ENCODE results near the gene LPP. TPM values are rescaled to one million over a fixed set of nuclear protein-coding genes. Genes with fewer than 3 reads are reported as not detected.

LPP gene
- total and polyA plus RNA-seq, 2 of the 13 experiments (the other 11 are each of a cell fraction or from before 2014, with no cell fraction given) = 19.2 to 29.9 TPM

- TF ChIP-seq, protein P1, sequence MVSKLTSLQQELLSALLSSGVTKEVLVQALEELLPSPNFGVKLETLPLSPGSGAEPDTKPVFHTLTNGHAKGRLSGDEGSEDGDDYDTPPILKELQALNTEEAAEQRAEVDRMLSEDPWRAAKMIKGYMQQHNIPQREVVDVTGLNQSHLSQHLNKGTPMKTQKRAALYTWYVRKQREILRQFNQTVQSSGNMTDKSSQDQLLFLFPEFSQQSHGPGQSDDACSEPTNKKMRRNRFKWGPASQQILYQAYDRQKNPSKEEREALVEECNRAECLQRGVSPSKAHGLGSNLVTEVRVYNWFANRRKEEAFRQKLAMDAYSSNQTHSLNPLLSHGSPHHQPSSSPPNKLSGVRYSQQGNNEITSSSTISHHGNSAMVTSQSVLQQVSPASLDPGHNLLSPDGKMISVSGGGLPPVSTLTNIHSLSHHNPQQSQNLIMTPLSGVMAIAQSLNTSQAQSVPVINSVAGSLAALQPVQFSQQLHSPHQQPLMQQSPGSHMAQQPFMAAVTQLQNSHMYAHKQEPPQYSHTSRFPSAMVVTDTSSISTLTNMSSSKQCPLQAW (CRISPR knock-in tag; IDR thresholded peaks at IDR 0.05) = no peak
Observed at GRCh38 chr3:188523291-188523690, 369.3 kb downstream of the LPP start (continued).

GRCh38 chr3:188524052-188524451 is 370.1 kb downstream of the LPP start:
- peaks cover 3 to 9% of the 10 kb centered on the region in 2 experiments for H3K36me3 ChIP-seq (replicated peaks in 1 of 2; ENCODE audit: control insufficient read depth in 1 of 2, insufficient read depth in 2 of 2, low read length in 2 of 2)
- no peak overlapping the region for H3K9ac ChIP-seq (ENCODE audit: insufficient read depth, low read depth, low read length)
- H3K4me3 ChIP-seq (replicated peaks in 1 of 3; ENCODE audit: insufficient read depth in 1 of 3, low read depth in 2 of 3, low read length in 3 of 3) = no peak overlapping the region
- no TSS peak for BruUV-seq (replicated peaks)
- in situ Hi-C loops (cut with HindIII; ENCODE audit: extremely low pct_ligation_motif_present, low pct_unique_long_range_greater_than_20kb) = no loop called here
- no peak overlapping the region for H3K4me2 ChIP-seq (ENCODE audit: low read depth, low read length)
- no peaks in the 10 kb centered on the region for H3K27me3 ChIP-seq (ENCODE audit: control insufficient read depth in 1 of 2, insufficient read depth in 2 of 2, low read length in 2 of 2)
- POLR2A ChIA-PET = no interaction called here
- H3K27ac ChIP-seq (ENCODE audit: extremely low read length, insufficient read depth, low read length) = no peak overlapping the region
- DNase-seq (ENCODE audit: low spot score) (no peak), FAIRE-seq (no peak), ATAC-seq (no peak)
- H4K20me1 ChIP-seq (ENCODE audit: insufficient read depth, low read length) = no peaks in the 10 kb centered on the region
- H3K9me3 ChIP-seq (ENCODE audit: low read length) = no peaks in the 10 kb centered on the region
- no peak overlapping the region for H2AFZ ChIP-seq (ENCODE audit: low read length)
- H3K4me1 ChIP-seq (ENCODE audit: insufficient read depth, low read length) = peaks cover 20% of the 10 kb centered on the region
- no peaks in the 10 kb centered on the region for H3K79me2 ChIP-seq (ENCODE audit: insufficient read depth, low read length)
- 64% methylated on average over 3 of the region's 3 CpGs for WGBS (ENCODE audit: low lambda C conversion rate)
- CTCF ChIA-PET (ENCODE audit: low intra/inter-chr PET ratio, low total read pairs) = no interaction called here
- TF ChIP-seq ZSCAN22 (CRISPR knock-in tag; IDR thresholded peaks at IDR 0.05) = no peak
- TF ChIP-seq, protein P2, sequence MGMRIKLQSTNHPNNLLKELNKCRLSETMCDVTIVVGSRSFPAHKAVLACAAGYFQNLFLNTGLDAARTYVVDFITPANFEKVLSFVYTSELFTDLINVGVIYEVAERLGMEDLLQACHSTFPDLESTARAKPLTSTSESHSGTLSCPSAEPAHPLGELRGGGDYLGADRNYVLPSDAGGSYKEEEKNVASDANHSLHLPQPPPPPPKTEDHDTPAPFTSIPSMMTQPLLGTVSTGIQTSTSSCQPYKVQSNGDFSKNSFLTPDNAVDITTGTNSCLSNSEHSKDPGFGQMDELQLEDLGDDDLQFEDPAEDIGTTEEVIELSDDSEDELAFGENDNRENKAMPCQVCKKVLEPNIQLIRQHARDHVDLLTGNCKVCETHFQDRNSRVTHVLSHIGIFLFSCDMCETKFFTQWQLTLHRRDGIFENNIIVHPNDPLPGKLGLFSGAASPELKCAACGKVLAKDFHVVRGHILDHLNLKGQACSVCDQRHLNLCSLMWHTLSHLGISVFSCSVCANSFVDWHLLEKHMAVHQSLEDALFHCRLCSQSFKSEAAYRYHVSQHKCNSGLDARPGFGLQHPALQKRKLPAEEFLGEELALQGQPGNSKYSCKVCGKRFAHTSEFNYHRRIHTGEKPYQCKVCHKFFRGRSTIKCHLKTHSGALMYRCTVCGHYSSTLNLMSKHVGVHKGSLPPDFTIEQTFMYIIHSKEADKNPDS (CRISPR knock-in tag; IDR thresholded peaks at IDR 0.05) = no peak
- TF ChIP-seq TBP (CRISPR knock-in tag; IDR thresholded peaks at IDR 0.05) = no peak
- TF ChIP-seq NFE2 (CRISPR knock-in tag; IDR thresholded peaks at IDR 0.05) = no peak
- TF ChIP-seq, protein P3, sequence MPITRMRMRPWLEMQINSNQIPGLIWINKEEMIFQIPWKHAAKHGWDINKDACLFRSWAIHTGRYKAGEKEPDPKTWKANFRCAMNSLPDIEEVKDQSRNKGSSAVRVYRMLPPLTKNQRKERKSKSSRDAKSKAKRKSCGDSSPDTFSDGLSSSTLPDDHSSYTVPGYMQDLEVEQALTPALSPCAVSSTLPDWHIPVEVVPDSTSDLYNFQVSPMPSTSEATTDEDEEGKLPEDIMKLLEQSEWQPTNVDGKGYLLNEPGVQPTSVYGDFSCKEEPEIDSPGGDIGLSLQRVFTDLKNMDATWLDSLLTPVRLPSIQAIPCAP (CRISPR knock-in tag; IDR thresholded peaks at IDR 0.05; ENCODE audit: low read depth) = no peak
- no peak for TF ChIP-seq TRIM22 (IDR thresholded peaks at IDR 0.05)
- TF ChIP-seq ZNF598 (CRISPR knock-in tag; IDR thresholded peaks at IDR 0.05; ENCODE audit: borderline replicate concordance) = no peak
- no peak for TF ChIP-seq GTF2F1 (IDR thresholded peaks at IDR 0.05; ENCODE audit: low read length)
- no peak for TF ChIP-seq GZF1 (CRISPR knock-in tag; IDR thresholded peaks at IDR 0.05)
- intact Hi-C loops (cut with micrococcal nuclease; ENCODE audit: unreplicated experiment) = no loop called here
